Eye (tissue), 1 donor: ENCODE measurements around the gene ECSIT.

Experiments
- DNase-seq: peaks from one replicate; pipeline ENCODE4 v3.0.0-alpha.2; 2015

The ECSIT gene

GRCh38 chr19:11549386-11549953 is 20.5 kb upstream of the ECSIT start:
- DNase-seq = no peak

GRCh38 chr19:11547929-11548700 is 19.2 kb upstream of the ECSIT start:
- no peak for DNase-seq

- DNase-seq = no peak
Measured at GRCh38 chr19:11541238-11541637, 12.3 kb upstream of the ECSIT start.

GRCh38 chr19:11540645-11541044 is 11.7 kb upstream of the ECSIT start:
- DNase-seq = no peak

- peak; percentile 48 for DNase-seq
Measured at GRCh38 chr19:11539495-11540365, 10.8 kb upstream of the ECSIT start.

GRCh38 chr19:11538232-11539036 is 9.5 kb upstream of the ECSIT start, which contains the start of gene CNN1:
Gene CNN1 (plus strand): TSS chr19:11538851. CDS start chr19:11538928, 77 bp downstream.
- peak; percentile 57 for DNase-seq

GRCh38 chr19:11535792-11536595 is 7.1 kb upstream of the ECSIT start:
- peak; percentile 93 for DNase-seq

- no peak for DNase-seq
Measured at GRCh38 chr19:11534948-11535347, 6.0 kb upstream of the ECSIT start.

- no peak for DNase-seq
Measured at GRCh38 chr19:11534538-11534937, 5.6 kb upstream of the ECSIT start.

GRCh38 chr19:11530432-11530831 is 1.5 kb upstream of the ECSIT start:
- DNase-seq = peak; percentile 86

- no peak for DNase-seq
Measured at GRCh38 chr19:11519138-11519537, 9.8 kb downstream of the ECSIT start.

- no peak for DNase-seq
Measured at GRCh38 chr19:11513946-11514345, 15.0 kb downstream of the ECSIT start.

GRCh38 chr19:11510444-11510843 is 18.5 kb downstream of the ECSIT start:
- DNase-seq = no peak

- no peak for DNase-seq
Measured at GRCh38 chr19:11507370-11508078, 21.4 kb downstream of the ECSIT start.

GRCh38 chr19:11506967-11507366 is 22.0 kb downstream of the ECSIT start:
- no peak for DNase-seq

GRCh38 chr19:11506101-11506555 is 22.8 kb downstream of the ECSIT start:
- DNase-seq = no peak

- DNase-seq = peak; percentile 99
Measured at GRCh38 chr19:11505504-11506100, 23.3 kb downstream of the ECSIT start, which contains the start of gene ZNF653. Gene ZNF653 (minus strand): TSS chr19:11505839. CDS start chr19:11505786, 53 bp downstream.

- DNase-seq = peak; percentile 96
Measured at GRCh38 chr19:11505032-11505503, 23.9 kb downstream of the ECSIT start.

GRCh38 chr19:11504502-11505031 is 24.4 kb downstream of the ECSIT start:
- no peak for DNase-seq

- DNase-seq = no peak
Measured at GRCh38 chr19:11499890-11500420, 29.0 kb downstream of the ECSIT start.
